Sigmoid colon (tissue), 4 donors: Measurements from ENCODE around the gene PRCC.

ENCODE experiments used
- EP300 ChIP-seq, 4 donors: sonication (generic); formaldehyde crosslinking; IDR thresholded peaks; one replicate each; pipeline ENCODE4 v1.6.1; 2017; ENCODE audit warnings: antibody characterized with exemption in 4 of 4
- POLR2A ChIP-seq, 2 donors: fragments of 450-650 bp; IDR thresholded peaks; one replicate each; pipeline ENCODE4 v1.6.1; 2016; ENCODE audit warnings: antibody characterized with exemption in 2 of 2, mild to moderate bottlenecking in 2 of 2, moderate library complexity in 2 of 2
- POLR2AphosphoS5 ChIP-seq, 4 donors: sonication (generic); formaldehyde crosslinking; IDR thresholded peaks; one replicate each; pipeline ENCODE4 v1.6.1; 2017; ENCODE audit warnings: antibody characterized with exemption in 4 of 4
- TF ChIP-seq, protein P1 (sequence below), 4 experiments: fragments of 450-650 bp in 3 of 4; fragments of 200-600 bp in 1 of 4; IDR thresholded peaks; one replicate each; pipeline ENCODE4 v1.5.1; 2016 to 2019; ENCODE audit warnings: antibody characterized with exemption in 4 of 4, mild to moderate bottlenecking in 3 of 4, moderate library complexity in 2 of 4

DNA sequence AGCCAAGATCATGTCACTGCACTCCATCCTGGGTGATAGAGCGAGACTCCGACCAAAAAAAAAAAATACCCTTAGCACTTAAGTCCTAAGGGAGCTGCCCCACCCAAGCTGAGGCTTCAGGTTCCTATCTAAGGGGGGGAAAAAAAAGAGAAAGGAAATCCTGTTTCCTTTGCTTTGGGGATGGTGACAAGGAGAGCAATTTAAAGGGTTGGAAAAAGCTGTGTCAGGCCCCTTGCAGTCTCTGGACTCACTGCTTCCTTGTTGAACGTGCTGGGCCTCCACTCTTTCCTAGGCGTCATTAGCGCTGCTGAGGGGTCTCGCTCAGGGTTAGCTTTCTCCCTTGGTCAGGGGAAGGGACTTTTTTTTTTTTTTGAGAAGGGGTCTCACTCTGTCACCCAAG lies 18.1 kb downstream of the PRCC start:
- TF ChIP-seq, protein P1, sequence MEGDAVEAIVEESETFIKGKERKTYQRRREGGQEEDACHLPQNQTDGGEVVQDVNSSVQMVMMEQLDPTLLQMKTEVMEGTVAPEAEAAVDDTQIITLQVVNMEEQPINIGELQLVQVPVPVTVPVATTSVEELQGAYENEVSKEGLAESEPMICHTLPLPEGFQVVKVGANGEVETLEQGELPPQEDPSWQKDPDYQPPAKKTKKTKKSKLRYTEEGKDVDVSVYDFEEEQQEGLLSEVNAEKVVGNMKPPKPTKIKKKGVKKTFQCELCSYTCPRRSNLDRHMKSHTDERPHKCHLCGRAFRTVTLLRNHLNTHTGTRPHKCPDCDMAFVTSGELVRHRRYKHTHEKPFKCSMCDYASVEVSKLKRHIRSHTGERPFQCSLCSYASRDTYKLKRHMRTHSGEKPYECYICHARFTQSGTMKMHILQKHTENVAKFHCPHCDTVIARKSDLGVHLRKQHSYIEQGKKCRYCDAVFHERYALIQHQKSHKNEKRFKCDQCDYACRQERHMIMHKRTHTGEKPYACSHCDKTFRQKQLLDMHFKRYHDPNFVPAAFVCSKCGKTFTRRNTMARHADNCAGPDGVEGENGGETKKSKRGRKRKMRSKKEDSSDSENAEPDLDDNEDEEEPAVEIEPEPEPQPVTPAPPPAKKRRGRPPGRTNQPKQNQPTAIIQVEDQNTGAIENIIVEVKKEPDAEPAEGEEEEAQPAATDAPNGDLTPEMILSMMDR (IDR thresholded peaks at IDR 0.05) = no peak
- TF ChIP-seq POLR2AphosphoS5 (IDR thresholded peaks at IDR 0.05) (no peak), POLR2A (IDR thresholded peaks at IDR 0.05) (no peak), EP300 (IDR thresholded peaks at IDR 0.05) (no peak)
